ENCODE results near the gene HOXB9.

DNA sequence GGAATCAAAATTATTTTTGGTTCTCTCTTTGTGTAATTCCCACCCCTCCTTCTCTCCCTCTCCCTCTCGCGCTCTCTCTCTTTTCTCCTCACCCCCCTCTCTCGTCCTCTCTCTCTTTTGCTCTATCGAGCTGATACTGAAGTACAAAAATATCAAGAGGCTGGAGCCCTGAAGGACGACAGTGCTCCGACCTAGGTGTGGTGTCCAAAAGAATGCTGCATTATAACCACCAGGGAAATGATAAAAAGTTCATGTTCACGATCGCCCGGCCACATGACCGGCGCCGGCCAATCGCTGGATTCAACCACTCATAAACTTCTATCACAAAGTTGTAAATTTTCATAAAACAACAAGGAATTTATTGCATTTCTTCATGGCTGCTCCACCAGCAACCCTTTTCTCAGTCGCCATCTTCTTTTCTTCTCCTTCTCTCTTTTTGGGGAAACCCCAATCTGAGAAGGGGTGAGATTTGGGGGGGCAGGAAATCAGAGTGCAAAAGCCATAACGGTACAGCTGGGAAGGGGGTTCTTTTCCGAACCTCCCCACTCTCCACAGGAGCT lies 21.3 kb downstream of the HOXB9 start, which contains the start of gene HOXB6:
- TF ChIP-seq CTCF (IDR thresholded peaks at IDR 0.05; ENCODE audit: insufficient read depth, low read depth, low read length) = no peak
- no peak for TF ChIP-seq EZH2 (IDR thresholded peaks at IDR 0.05; ENCODE audit: insufficient read depth, low read length)

All from astrocyte (in vitro differentiated cells and primary cell).